H9 (cell line): ENCODE data around the gene E2F1. TPM values are rescaled to one million over a fixed set of nuclear protein-coding genes. Genes with fewer than 3 reads are reported as not detected.

Experiments used
- DNase-seq: peaks from one replicate; pipeline ENCODE4 v3.0.0-alpha.2; 2017
- H2AFZ ChIP-seq: one replicate; pipeline ENCODE4 v1.6.1; 2013; ENCODE audit warnings: mild to moderate bottlenecking, low read length, control low read depth, moderate library complexity
- H2AK5ac ChIP-seq: 2 replicates; pipeline ENCODE4 v1.6.1; 2013; ENCODE audit warnings: low read length, control low read depth, mixed read lengths; ENCODE audit not compliant: insufficient read length
- H2BK120ac ChIP-seq: one replicate; pipeline ENCODE4 v1.6.1; 2013; ENCODE audit warnings: low read depth, mild to moderate bottlenecking, low read length, control low read depth, inconsistent platforms; ENCODE audit not compliant: poor library complexity, severe bottlenecking
- H2BK12ac ChIP-seq: 2 replicates; pipeline ENCODE4 v1.6.1; 2013; ENCODE audit warnings: low read length, control low read depth, mixed read lengths, low read depth; ENCODE audit not compliant: insufficient read length
- H2BK15ac ChIP-seq: 2 replicates; pipeline ENCODE4 v1.6.1; 2013; ENCODE audit warnings: low read depth, low read length, control low read depth
- H2BK20ac ChIP-seq: one replicate; pipeline ENCODE4 v1.6.1; 2013; ENCODE audit warnings: low read depth, mild to moderate bottlenecking, low read length, control low read depth, inconsistent platforms; ENCODE audit not compliant: poor library complexity, severe bottlenecking
- H2BK5ac ChIP-seq: 2 replicates; pipeline ENCODE4 v1.6.1; 2013; ENCODE audit warnings: low read length, control low read depth, mixed read lengths; ENCODE audit not compliant: insufficient read length
- H3K14ac ChIP-seq: 2 replicates; pipeline ENCODE4 v1.6.1; 2013; ENCODE audit warnings: low read length, control low read depth; ENCODE audit not compliant: insufficient read depth
- H3K18ac ChIP-seq: 2 replicates; pipeline ENCODE4 v1.6.1; 2013; ENCODE audit warnings: low read depth, mild to moderate bottlenecking, mixed read lengths, low read length, control low read depth; ENCODE audit not compliant: insufficient read length
- H3K23ac ChIP-seq: 2 replicates; pipeline ENCODE4 v1.6.1; 2013; ENCODE audit warnings: low read length, control low read depth, mixed read lengths, low read depth; ENCODE audit not compliant: insufficient read length
- H3K23me2 ChIP-seq: 2 replicates; pipeline ENCODE4 v1.6.1; 2013; ENCODE audit warnings: low read depth, mild to moderate bottlenecking, mixed read lengths, low read length, control low read depth; ENCODE audit not compliant: insufficient read length, poor library complexity, severe bottlenecking
- H3K27ac ChIP-seq: 2 replicates; pipeline ENCODE4 v1.5.1; 2013; ENCODE audit warnings: low read length, control low read depth, mixed read lengths, low read depth; ENCODE audit not compliant: insufficient read length
- H3K27me3 ChIP-seq: 2 replicates; pipeline ENCODE4 v1.6.1; 2013; ENCODE audit warnings: low read length, control low read depth, inconsistent platforms; ENCODE audit not compliant: insufficient read depth
- H3K4ac ChIP-seq: 2 replicates; pipeline ENCODE4 v1.6.1; 2013; ENCODE audit warnings: low read depth, mild to moderate bottlenecking, control low read depth, inconsistent platforms, low read length, moderate library complexity
- H3K4me1 ChIP-seq: 2 replicates; pipeline ENCODE4 v1.6.1; 2013; ENCODE audit warnings: low read length, control low read depth, inconsistent platforms; ENCODE audit not compliant: insufficient read depth
- H3K4me2 ChIP-seq: 2 replicates; pipeline ENCODE4 v1.6.1; 2013; ENCODE audit warnings: low read length, control low read depth, mixed read lengths; ENCODE audit not compliant: insufficient read length, insufficient read depth
- H3K56ac ChIP-seq: 2 replicates; pipeline ENCODE4 v1.6.1; 2013; ENCODE audit warnings: low read depth, mild to moderate bottlenecking, mixed read lengths, low read length, control low read depth; ENCODE audit not compliant: insufficient read length
- H3K79me1 ChIP-seq: 2 replicates; pipeline ENCODE4 v1.6.1; 2013; ENCODE audit warnings: low read depth, mild to moderate bottlenecking, moderate library complexity, low read length, control low read depth, inconsistent platforms; ENCODE audit not compliant: insufficient read depth, poor library complexity, severe bottlenecking
- H3K79me2 ChIP-seq: 2 replicates; pipeline ENCODE4 v1.6.1; 2013; ENCODE audit warnings: low read length, control low read depth, inconsistent platforms; ENCODE audit not compliant: insufficient read depth
- H3K9ac ChIP-seq: 2 replicates; pipeline ENCODE4 v1.6.1; 2013; ENCODE audit warnings: low read length, control low read depth, mixed read lengths; ENCODE audit not compliant: insufficient read length; ENCODE audit errors: extremely low read depth
- H3K9me3 ChIP-seq: one replicate; pipeline ENCODE4 v1.6.1; 2013; ENCODE audit warnings: low read depth, low read length, inconsistent platforms; ENCODE audit not compliant: control insufficient read depth
- H3T11ph ChIP-seq: one replicate; pipeline ENCODE4 v1.6.1; 2013; ENCODE audit warnings: mild to moderate bottlenecking, low read length, control low read depth, inconsistent platforms
- H4K20me1 ChIP-seq: one replicate; pipeline ENCODE4 v1.6.1; 2013; ENCODE audit not compliant: control insufficient read depth, insufficient read length, insufficient read depth
- H4K5ac ChIP-seq: 2 replicates; pipeline ENCODE4 v1.6.1; 2013; ENCODE audit warnings: low read depth, mild to moderate bottlenecking, mixed read lengths, low read length, control low read depth; ENCODE audit not compliant: insufficient read length
- H4K8ac ChIP-seq: replicated peaks from 2 replicates; pipeline ENCODE4 v1.6.1; 2013; ENCODE audit warnings: low read length, control low read depth, mixed read lengths, low read depth; ENCODE audit not compliant: insufficient read length
- H4K91ac ChIP-seq: 2 replicates; pipeline ENCODE4 v1.6.1; 2013; ENCODE audit warnings: low read depth, mild to moderate bottlenecking, moderate library complexity, mixed read lengths, low read length, control low read depth; ENCODE audit not compliant: insufficient read length
- H3K27ac Mint-ChIP-seq, 3 experiments: 2 replicates in 2 of 3; 3 replicates in 1 of 3; pipeline ENCODE4 v1.8.0; 2020 to 2021; ENCODE audit warnings: mixed read lengths in 3 of 3, mild to moderate bottlenecking in 1 of 3, moderate library complexity in 1 of 3
- H3K27me3 Mint-ChIP-seq: 2 replicates; pipeline ENCODE4 v1.8.0; 2021; ENCODE audit warnings: low read depth, mild to moderate bottlenecking, moderate library complexity, mixed read lengths
- H3K36me3 Mint-ChIP-seq, 3 experiments: 2 replicates in 2 of 3; 3 replicates in 1 of 3; pipeline ENCODE4 v1.8.0; 2020 to 2021; ENCODE audit warnings: low read depth in 3 of 3, mixed read lengths in 3 of 3; ENCODE audit not compliant: insufficient read depth in 1 of 3
- H3K4me1 Mint-ChIP-seq, 2 experiments: 2 replicates each; pipeline ENCODE4 v1.8.0; 2020; ENCODE audit warnings: mixed read lengths in 2 of 2
- H3K4me3 Mint-ChIP-seq, 2 experiments: 2 replicates in 1 of 2; 3 replicates in 1 of 2; pipeline ENCODE4 v1.8.0; 2020 to 2021; ENCODE audit warnings: mild to moderate bottlenecking in 2 of 2, mixed read lengths in 2 of 2, moderate library complexity in 1 of 2
- H3K9me3 Mint-ChIP-seq, 2 experiments: 2 replicates in 1 of 2; 3 replicates in 1 of 2; pipeline ENCODE4 v1.8.0; 2020; ENCODE audit warnings: mild to moderate bottlenecking in 2 of 2, mixed read lengths in 2 of 2, moderate library complexity in 1 of 2
- CTCF ChIP-seq: fragments of 200-600 bp; sonication (generic); conservative IDR thresholded peaks from 3 replicates; pipeline ENCODE4 v1.8.0; 2021; ENCODE audit warnings: antibody characterized with exemption, mild to moderate bottlenecking
- WGBS: extraction: QIAGEN DNeasy Blood & Tissue Kit; methylation state at CpG from one replicate; pipeline ENCODE4 v1.1.7; 2013; ENCODE audit warnings: missing lambda C conversion rate, low lambda C conversion rate, mixed read lengths; ENCODE audit not compliant: insufficient read length; ENCODE audit errors: extremely low coverage; 5-methylcytosine and 5-hydroxymethylcytosine counted together
- total RNA-seq: library from RNA; stranded (reverse); gene quantifications from 2 replicates; pipeline ENCODE4 v1.2.1, GENCODE V29; 2021

Gene E2F1
- total RNA-seq, 1 experiment from 2014 or later: 58.7 TPM

GRCh38 chr20:33709398-33709797 lies 23.2 kb upstream of the E2F1 start:
- Histone ChIP-seq H3K56ac (no peak overlapping the region), H2BK12ac (no peak overlapping the region), H2AK5ac (no peak overlapping the region), H4K5ac (no peak overlapping the region), H4K8ac (no peak overlapping the region), H3K9ac (no peak overlapping the region), H3K23ac (no peak overlapping the region), H3K79me1 (no peaks in the 10 kb centered on the region), H3K27me3 (no peaks in the 10 kb centered on the region), H2BK5ac (no peak overlapping the region), H2AFZ (no peak overlapping the region), H3K9me3 (no peaks in the 10 kb centered on the region), H3K23me2 (no peaks in the 10 kb centered on the region), H4K20me1 (no peaks in the 10 kb centered on the region), H3K79me2 (no peaks in the 10 kb centered on the region), H4K91ac (no peak overlapping the region), H2BK20ac (no peak overlapping the region), H3K4me2 (no peak overlapping the region), H3K27ac (no peak overlapping the region), H3K4me1 (no peaks in the 10 kb centered on the region; the same call in 1 of the 2 replicates), H3K14ac (no peak overlapping the region), H2BK120ac (no peak overlapping the region), H3K4ac (no peak overlapping the region), H3T11ph (no peak overlapping the region), H3K18ac (no peak overlapping the region), H2BK15ac (no peak overlapping the region)
- no CpG with 5 or more reads among the region's 2 CpGs for WGBS
- Mint-ChIP-seq H3K9me3 (peaks cover 0 to 2% of the 10 kb centered on the region in 2 experiments; a peak in 2 of 5 replicates), H3K27ac (peak overlapping the region in 1 of 3 experiments; percentile 87; a peak in 1 of 7 replicates), H3K36me3 (peaks cover 0 to 4% (median 0%) of the 10 kb centered on the region in 3 experiments; a peak in 2 of 7 replicates), H3K27me3 (no peaks in the 10 kb centered on the region), H3K4me1 (peaks cover 13 to 25% of the 10 kb centered on the region in 2 experiments), H3K4me3 (no peak overlapping the region)
- no peak for DNase-seq
- TF ChIP-seq CTCF: no peak
